ENCODE results near the gene ING1.
A peak's percentile ranks its signal among the peaks of the same experiment; 100 is the strongest.

ING1 gene

GRCh38 chr13:110676595-110677587 is 36.6 kb upstream of the ING1 start:
- peak; percentile 34 for DNase-seq (ENCODE audit: low read depth)
- peak; percentile 27 for TF ChIP-seq CTCF (IDR thresholded peaks at IDR 0.05; ENCODE audit: low read depth, low read length, missing control alignments)

GRCh38 chr13:110677731-110678545 is 35.6 kb upstream of the ING1 start:
- DNase-seq (ENCODE audit: low read depth): no peak

More at GRCh38 chr13:110676595-110677587, 36.6 kb upstream of the ING1 start:
- no peak overlapping the region; the same call in none of the 2 replicates for H3K4me3 ChIP-seq (ENCODE audit: low read depth, low read length)

GRCh38 chr13:110680852-110681251 is 32.6 kb upstream of the ING1 start:
- DNase-seq (ENCODE audit: low read depth): no peak
- TF ChIP-seq CTCF (IDR thresholded peaks at IDR 0.05; ENCODE audit: low read depth, low read length, missing control alignments): peak; percentile 69
- H3K4me3 ChIP-seq (ENCODE audit: low read depth, low read length): no peak overlapping the region

More at GRCh38 chr13:110677731-110678545, 35.6 kb upstream of the ING1 start:
- no peak for TF ChIP-seq CTCF (IDR thresholded peaks at IDR 0.05; ENCODE audit: low read depth, low read length, missing control alignments)
- no peak overlapping the region for H3K4me3 ChIP-seq (ENCODE audit: low read depth, low read length)

DNA sequence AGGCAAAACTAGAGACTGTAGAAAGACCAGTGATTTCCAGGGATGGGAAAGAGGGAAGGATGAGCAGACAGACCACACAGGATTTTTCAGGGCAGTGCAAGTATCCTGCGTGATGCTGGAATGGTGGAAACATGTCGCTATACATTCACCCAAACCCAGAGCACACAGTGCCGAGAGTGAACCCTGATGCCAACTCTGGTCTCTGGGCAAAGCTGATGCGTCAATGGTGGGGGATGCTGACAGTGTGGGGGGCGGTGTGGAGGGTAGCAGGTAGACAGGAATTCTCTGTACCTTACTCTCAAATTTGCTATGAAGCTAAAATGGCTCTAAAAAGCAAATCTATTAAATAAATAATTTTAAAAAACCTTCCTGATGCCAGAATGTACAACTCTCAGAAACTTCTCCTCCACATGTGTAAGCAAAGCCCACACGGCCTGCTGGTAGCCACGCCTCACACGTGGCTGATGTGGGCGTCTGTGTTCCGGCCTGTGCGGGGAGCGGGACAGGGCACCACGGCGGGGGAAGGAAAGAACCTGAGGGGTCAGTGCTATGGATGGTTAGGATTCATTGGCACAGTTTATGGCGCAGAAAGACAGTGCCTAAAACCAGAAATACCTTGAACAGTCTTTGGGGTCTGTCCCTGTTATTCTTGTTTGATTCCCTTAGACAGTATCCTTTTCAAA is 31.5 kb upstream of the ING1 start:
- no peak overlapping the region for H3K4me3 ChIP-seq (ENCODE audit: low read depth, low read length)
- DNase-seq (ENCODE audit: low read depth): no peak
- no peak for TF ChIP-seq CTCF (IDR thresholded peaks at IDR 0.05; ENCODE audit: low read depth, low read length, missing control alignments)

DNA sequence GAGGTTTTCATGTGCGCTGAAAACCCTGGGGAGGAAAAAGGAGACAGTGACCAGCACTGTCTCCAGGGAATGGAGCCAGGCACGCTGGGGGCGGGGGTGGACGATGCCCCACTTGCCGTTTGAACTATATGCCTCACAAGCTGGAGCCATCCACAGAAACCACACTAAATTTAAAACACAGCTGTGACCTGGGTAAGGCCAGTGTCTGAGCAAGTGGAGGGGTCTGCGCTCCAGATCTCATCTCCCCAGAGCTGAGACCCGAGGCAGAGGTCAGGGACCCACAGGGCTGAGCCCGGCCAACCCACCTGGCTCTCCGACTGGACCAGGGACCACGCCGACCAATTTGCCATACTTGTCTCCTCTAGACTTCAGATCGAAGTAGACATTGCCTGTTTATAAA is 30.8 kb upstream of the ING1 start:
- no peak for DNase-seq (ENCODE audit: low read depth)
- no peak overlapping the region for H3K4me3 ChIP-seq (ENCODE audit: low read depth, low read length)
- TF ChIP-seq CTCF (IDR thresholded peaks at IDR 0.05; ENCODE audit: low read depth, low read length, missing control alignments): no peak

- TF ChIP-seq CTCF (IDR thresholded peaks at IDR 0.05; ENCODE audit: low read depth, low read length, missing control alignments): no peak
- no peak for DNase-seq (ENCODE audit: low read depth)
- no peak overlapping the region for H3K4me3 ChIP-seq (ENCODE audit: low read depth, low read length)
These were observed 30.2 kb upstream of the ING1 start for GRCh38 chr13:110683203-110683883.

Data from GM12864 (cell line).